Stimulated activated CD4-positive, alpha-beta T cell treated with anti-CD3 and anti-CD28 coated beads, Interleukin-15, amount 100 ng/mL, for 1 hour (primary cell): ENCODE results near the gene ROMO1.
"Not testable (repeated sequence)": the region's sequence is repeated elsewhere in the genome, so short reads cannot be mapped to it uniquely, and the experiment has no call there.

Experiments used
- DNase-seq, 2 donors: peaks; one replicate each; pipeline ENCODE4 v3.0.0-alpha.2; 2020; ENCODE audit warnings: low read depth in 1 of 2, low spot score in 1 of 2

The ROMO1 gene

DNA sequence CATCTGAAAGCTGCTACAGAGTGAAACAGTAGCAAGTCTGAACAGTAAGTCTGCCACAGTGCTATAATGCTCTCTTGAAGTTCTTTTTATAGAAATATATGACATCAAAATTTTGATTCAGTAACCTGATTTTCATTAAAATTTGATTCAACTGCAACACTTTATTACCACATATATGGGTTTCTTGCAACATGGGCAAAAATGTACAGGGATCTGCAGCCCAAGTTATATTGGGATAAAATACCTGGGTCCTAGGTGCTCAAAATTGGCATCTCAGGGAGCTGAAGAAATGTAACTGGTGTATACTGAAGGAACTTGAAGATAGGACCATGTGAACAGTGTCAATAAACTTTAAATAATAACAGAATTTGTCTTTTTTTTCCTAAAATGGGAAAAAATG, 10.8 kb downstream of the ROMO1 start:
- DNase-seq, result no peak

DNA sequence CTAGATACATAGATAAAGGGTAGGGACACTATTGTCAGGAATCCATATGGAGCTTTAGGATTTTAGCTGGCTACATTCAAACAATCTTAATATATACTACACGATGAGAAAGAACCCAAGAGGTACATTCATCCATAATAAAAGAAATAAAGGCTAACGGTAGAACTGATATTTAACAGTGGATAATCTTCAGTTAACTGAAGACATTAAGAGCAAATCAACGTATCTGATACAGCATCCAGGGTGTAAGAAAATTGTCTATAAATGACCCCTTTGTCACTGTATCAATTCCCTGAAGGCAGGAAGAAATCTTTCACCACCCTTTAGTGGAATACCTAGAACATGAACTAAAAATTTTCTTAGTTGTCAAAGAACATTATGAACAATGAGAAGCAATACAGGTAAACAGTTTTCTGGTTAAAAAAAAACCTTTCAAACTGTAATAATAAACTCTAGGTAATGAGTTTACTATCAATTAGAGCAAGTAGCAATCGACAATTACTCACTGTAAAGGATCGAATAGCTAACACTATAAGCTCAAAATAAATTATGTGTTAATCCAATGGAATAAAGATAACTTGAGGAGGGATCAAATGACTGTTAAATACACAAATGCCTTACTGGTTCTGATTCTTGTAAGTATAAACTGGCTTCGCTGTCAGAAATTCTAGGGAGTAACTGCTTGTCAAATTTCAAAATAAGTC, 11.8 kb downstream of the ROMO1 start:
- no peak for DNase-seq

DNA sequence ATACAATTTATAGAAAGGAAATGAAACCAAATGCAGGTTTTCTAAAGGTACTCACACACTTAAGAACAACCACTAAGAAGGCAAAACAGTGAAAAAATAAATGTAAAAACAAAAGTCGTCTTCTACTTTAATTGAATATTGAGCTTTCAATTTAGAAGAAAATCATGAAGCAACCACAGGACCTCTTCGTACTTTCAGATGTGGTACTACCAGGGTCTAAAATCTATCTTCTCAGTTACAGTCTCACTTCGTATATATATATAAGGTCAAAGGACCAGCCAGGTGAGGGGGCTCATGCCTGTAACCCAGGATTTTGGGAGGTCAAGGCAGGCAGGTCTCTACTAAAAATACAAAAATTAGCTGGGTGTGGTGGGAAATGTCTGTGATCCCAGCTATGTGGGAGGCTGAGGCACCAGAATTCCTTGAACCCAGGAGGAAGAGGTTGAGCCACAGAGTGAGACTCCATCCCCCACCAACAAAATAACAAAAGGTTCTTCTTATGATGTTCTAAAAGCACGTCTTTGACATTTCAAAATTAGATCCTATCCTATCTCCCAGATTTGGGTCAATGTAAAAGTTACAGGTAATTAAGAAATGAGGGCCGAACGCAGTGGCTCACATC, 12.5 kb downstream of the ROMO1 start:
- no peak for DNase-seq

DNA sequence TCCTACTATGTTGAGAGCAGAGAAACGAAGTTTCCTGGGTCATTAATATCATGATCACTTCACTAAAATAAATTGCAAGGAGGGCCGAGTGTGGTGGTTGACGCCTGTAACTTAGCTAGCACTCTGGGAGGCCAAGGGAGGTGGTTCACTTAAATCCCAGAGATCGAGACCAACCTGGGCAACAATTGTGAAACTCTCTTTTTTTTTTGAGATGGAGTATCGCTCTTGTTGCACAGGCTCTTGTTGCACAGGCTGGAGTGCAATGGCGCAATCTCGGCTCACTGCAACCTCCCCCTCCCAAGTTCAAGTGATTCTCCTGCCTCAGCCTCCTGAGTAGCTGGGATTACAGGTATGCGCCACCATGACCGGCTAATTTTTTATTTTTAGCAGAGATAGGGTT, 13.9 kb downstream of the ROMO1 start:
- not testable (repeated sequence) for DNase-seq

DNA sequence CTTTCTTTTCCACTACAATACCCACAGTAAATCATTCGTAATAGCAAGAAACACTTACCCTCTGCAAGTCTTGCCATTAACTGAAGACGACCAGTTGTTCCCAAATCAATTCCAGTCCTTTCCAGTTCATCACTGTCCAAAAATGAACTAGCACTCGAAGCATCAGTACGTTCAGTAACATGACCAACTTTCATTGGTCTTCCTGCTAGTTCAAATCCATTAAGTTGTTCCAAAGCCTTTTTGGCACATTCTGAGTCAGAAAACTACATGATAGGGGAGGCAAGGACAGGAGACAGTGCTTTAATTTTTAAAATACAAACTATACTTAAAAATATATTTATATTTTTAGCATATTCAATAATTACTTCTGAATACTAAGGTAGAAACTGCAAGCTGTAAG, 14.9 kb downstream of the ROMO1 start:
- DNase-seq, result no peak

DNA sequence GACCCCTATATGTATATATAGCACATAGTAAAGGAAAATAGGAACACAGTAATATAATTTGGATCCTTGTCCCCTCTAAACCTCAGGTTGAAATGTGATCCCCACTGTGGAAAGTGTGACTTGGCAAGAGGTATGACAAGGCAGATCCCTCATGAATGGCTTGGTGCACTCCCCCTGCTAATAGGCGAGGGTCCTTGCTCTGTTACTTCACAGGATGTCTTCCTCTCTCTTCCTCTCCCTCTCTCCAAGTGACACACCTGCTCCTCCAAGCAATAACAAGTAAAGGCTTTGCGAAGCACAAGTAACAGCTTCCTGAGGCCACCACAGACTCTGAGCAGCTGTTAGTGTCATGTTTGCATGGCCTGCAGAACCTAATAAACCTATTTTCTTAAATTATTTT, 16.4 kb downstream of the ROMO1 start:
- DNase-seq, result no peak

DNA sequence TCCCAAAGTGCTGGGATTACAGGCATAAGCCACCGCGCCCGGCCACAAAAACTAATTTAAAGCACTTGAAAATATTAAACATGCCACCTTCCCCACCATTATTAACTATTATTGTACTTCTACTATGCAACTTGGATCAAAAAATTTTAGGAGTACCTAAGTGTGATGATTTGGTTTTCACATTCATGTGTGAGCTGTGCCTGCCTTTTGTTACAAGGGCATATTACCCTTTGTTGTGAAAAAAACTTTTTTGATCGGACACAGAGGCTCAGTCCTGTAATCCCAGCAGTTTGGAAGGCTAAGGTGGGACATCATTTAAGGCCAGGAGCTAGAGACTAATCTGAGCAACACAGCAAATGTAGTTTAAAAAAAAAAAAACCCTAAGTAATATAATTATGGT, 17.1 kb downstream of the ROMO1 start:
- no peak for DNase-seq

DNA sequence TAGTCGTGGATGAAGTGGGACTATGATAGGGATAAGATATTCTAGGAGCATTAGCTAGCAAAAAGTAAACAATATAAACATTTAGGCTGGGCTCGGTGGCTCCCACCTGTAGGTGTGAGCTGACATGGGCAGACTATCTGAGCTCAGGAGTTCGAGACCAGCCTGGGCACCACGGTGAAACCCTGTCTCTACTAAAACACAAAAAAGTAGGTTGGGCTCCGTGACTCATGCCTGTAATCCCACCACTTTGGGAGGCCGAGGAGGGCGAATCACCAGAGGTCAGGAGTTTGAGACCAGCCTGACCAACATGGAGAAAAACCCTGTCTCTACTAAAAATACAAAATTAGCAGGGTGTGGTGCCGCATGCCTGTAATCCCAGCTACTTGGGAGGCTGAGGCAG, 19.1 kb downstream of the ROMO1 start:
- DNase-seq, result not testable (repeated sequence)

DNA sequence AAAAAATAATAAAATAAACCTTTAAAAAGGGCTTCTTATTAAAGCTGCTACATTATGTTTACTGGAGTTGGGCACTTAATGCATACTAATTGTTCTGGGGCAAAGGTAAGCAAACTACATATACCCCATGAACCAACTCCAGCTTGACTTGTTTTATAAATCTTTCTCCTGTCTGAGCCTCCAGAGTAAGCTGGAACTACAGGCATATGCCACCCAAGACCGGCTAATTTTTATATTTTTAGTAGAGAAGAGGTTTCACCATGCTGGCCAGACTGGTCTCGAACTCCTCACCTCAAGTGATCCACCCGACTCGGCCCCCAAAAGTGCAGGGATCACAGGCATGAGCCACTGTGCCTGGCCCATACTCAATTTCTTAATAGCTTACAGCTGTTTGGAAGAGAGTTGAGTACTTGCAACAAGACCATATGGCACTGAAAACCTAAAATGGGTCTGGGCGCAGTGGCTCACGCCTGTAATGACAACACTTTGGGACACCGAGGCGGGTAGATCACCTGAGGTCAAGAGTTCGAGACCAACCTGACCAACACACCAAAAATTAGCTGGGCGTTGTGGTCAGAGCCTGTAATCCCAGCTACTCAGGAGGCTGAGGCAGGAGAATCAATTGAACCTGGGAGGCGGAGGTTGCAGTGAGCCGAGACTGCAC, 19.9 kb downstream of the ROMO1 start:
- DNase-seq, result no peak

DNA sequence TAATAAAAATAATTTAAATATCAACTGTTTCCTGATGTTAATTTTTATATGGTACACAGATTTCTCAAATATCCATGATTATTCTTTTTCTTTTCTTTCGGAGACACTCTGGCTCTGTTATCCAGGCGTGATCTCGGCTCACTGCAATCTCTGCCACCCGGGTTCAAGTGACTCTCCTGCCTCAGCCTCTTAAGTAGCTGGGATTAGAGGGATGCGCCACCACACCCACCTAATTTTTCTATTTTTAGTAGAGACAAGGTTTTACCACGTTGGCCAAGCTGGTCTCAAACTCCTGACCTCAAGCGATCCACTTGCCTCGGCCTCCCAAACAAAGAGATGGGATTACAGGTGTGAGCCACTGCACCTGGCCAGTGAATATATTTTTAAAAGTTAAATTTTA, 20.5 kb downstream of the ROMO1 start:
- DNase-seq, result no peak

DNA sequence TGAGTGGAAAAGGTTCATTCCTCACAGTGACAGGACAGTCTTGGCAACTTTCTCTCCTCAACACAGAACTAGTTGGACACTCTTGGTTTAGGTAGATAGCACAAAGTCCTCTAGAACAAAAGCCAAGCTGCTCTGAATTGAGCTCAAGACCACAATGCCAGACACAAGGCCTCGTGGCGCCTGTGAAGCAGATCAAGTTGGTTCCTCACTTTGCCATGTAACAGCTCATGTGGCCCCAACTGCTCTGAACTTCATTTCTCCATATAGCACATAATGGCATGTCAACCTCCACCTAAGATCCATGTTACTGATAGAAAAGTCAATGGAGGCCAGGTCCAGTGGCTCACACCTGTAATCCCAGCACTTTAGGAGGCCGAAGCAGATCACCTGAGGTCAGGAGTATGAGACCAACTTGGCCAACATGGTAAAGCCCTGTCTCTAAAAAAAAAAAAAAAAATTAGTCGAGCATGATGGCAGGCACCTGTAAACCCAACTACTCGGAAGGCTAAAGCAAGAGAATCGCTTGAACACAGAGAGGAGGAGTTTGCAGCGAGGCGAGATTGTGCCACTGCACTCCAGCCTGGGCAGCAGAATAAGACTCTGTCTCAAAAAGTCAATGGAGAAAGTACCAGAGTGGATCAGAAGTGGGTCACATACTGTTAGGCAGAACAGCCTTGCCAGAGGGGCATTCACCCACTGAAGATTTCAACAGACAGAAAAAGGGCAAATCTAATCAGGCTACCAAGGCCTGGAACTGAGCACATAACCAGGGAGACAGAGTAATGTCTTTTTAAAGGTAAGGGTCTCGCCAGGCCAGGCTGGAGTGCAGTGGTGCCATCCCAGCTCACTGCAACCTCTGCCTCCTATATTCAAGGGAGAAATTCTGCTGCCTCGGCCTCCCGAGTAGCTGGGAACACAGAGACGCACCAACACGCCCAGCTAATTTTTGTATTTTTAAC, 21.2 kb downstream of the ROMO1 start:
- no peak for DNase-seq

DNA sequence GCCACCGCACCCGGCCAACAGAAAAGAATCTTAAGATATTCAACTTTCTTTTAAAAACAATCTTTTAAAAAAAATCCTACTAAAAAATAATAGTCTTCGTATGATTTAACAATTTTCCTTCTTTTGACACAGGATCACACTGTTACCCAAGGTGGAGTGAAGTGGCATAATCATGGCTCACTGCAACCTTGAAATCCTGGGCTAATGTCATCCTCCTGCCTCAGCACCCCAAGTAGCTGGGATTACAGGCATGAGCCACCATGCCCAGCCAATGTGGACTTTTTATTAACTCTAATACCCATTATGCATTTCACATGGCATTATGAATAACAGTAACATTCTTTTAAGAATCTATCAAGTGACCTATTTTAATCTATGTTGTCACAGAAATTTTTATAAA, 22.0 kb downstream of the ROMO1 start:
- DNase-seq, result no peak

DNA sequence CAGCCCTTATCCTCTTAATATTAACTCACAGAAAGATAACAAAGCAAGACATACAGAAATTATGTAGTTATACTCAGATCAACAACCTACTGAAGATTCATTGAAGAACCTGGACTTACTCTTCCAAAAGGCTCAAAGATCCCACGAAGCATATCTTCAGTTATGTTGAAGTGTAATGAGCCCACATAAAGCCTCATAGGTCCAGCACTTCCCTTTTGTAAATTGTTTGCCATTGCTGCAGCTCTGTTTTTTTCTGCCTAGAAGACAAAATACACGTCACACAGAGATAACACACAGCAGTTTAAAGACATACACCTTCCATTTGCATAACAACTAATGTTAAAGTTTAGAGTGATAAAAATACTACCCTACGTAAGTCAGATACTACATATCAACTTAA, 22.4 kb downstream of the ROMO1 start:
- DNase-seq, result no peak

DNA sequence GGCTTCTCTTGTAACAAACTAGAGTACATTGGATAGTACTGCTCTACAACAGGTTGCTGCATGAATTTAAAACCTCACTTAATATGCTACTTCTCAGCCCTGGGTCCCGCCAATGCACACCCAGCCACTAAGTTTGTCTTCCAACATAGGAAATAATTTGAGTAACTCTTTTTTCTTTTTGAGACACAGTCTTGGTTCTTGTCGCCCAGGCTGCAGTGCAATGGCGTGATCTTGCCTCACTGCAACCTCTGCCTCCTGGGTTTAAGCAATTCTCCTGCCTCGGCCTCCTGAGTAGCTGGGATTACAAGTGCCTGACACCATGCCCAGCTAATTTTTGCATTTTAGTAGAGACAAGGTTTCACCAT, 24.1 kb downstream of the ROMO1 start:
- DNase-seq, result not testable (repeated sequence)

DNA sequence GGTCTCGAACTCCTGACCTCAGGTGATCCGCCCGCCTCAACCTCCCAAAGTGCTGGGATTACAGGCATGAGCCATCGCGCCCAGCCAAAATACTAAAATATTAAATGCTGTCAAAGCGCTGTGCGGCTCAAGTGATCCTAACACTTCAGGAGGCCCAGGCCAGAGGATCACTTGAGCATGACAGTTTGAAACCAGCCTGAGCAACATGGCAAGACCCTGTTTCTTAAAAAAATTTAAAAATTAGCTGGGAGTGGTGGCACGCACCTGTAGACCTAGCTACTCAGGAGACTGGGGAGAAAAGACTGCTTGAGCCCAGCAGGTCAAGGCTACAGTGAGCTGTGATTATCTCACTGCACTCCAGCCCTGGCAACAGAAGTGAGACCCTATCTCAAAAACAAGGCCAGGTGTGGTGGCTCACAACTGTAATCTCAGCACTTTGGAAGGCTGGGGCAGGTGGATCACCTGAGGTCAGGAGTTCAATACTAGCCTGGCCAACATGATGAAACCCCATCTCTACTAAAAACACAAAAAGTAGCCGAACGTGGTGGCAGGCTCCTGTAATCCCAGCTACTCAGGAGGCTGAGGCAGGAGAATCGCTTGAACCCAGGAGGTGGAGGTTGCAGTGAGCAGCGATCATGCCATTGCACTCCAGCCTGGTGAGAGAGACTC, 24.6 kb downstream of the ROMO1 start:
- not testable (repeated sequence) for DNase-seq

DNA sequence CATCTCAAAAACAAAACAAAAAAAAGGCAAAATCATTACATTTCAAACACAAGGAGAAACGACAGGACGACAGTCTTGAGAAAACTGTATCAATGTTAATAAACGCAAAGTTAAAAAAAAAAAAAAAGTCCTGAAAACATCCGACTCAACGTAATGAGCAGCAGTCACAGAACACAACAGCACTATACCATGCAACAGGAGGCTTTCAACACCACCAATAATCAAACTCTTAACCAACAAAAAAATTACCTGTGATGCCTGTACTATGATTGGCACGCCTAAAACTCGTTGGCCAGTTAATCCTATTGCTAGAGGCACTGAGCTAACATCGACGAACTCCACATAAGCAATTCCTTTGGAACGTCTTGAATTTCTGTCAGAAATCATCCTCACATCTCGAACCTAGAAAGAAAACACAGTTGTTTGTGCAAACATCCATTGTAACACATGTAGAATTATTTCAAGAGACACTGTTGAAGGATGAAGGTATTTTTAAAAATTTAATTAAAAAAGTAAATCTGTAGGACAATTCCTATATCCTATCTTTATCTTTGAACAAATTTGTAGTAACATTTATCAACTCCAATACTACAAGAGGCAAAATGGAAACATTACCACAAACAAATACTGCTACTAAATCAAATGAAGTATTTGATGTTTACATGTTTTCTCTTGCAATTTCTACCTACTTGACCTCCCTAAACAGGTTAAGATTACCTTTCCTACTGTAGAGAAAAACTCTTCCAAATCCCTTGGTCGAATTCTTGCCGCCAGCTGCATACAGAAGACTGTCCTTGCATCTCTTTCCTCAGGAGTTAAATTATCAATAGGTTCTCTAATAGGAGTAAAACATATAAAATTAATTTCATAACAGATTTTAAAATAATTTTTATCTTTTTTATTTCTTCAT, 25.4 kb downstream of the ROMO1 start:
- DNase-seq, result no peak

DNA sequence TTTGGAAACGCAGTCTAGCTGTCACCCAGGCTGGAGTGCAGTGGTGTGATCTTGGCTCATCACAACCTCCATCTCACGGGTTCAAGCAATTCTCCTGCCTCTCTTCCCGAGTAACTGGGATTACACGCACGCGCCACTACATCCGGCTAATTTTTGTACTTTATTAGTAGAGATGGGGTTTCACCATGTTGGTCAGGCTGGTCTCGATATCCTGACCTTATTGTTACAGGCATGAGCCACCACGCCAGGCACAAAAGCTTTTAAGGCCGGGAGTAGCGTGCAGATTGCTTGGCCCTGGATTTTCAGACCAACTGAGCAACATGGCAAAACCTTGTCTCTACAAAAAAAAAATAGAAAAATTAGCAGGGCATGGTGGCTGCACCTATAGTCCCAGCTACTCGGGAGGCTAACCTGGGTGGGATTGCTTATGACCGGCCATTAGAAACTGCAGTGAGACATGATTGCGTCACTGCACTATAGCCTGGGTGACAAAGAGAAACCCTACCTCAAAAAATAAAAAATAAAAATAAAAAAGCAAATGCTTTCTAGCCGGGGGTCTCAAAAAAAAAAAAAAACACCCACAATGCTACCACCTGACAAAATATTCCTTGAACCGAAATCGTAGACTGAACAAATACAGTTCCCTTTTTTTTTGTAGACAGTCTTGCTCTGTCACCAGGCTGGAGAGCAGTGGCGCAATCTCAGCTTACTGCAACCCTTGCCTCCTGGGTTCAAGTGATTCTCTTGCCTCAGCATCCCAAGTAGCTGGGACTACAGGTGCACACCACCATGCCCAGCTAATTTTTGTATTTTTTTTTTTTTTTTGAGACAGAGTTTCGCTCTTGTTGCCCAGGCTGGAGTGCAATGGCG, 27.9 kb downstream of the ROMO1 start:
- DNase-seq, result no peak

DNA sequence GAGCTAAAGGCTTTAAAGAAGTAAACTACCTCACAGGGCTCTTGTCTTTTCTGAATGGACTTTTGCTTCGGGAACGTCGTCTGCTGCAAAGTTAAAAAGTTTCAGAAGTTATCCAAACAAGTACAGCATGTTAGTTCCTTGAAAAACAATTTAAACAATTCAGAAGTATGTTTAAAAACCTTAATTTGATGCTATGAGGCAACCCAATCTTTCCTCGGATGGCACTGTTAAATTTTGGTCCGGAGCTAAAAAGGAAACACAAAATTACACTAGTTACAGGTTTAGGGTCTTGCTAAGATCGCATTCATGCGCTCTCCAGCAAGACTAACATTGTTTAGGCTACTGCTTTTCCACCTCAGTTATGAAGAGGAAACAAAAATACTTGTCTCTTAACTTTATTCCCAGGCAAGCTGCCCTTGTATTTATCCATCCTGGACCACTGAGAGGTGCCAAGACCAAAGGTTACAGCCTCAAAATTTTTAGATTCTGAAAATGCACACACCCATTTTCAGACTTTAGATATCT, 30.1 kb downstream of the ROMO1 start:
- no peak for DNase-seq
